PC-3 (cell line): Measurements from ENCODE around the gene DVL1. TPM values are rescaled to one million over a fixed set of nuclear protein-coding genes. Genes with fewer than 3 reads are reported as not detected.

Experiments
- ATAC-seq: fragments of 200-7000 bp; cut with Tn5 transposase; 2 replicates; pipeline ENCODE4 v1.9.1; 2020; ENCODE audit warnings: mild to moderate bottlenecking, moderate library complexity
- BruUV-seq: library from RNA; stranded (reverse); fragments of 400-500 nt; replicated peaks from 2 replicates; lab custom pipeline; 2021; lab: Mats Ljungman, UMichigan
- CTCF ChIA-PET: fragments of 300-600 bp; sonication (Branson Sonifier 250); formaldehyde crosslinking; loops from one replicate; lab custom pipeline; 2022; ENCODE audit warnings: antibody characterized with exemption; lab: Charles Lee
- POLR2A ChIA-PET: fragments of 300-600 bp; sonication (Branson Sonifier 250); formaldehyde crosslinking; loops from one replicate; lab custom pipeline; 2022; ENCODE audit warnings: antibody characterized with exemption; ENCODE audit not compliant: unreplicated experiment; lab: Charles Lee
- DNase-seq: peaks from one replicate; pipeline ENCODE4 v3.0.0-alpha.2; 2015
- H2AFZ ChIP-seq: fragments of 300-600 bp; sonication (generic); 2 replicates; pipeline ENCODE4 v1.6.0; 2016; ENCODE audit warnings: antibody characterized with exemption, low read length
- H3F3A ChIP-seq: fragments of 300-600 bp; sonication (generic); one replicate; pipeline ENCODE4 v1.6.0; 2017; ENCODE audit warnings: antibody characterized with exemption, low read length, control low read depth, mild to moderate bottlenecking; ENCODE audit not compliant: unreplicated experiment
- H3K27ac ChIP-seq: fragments of 300-600 bp; sonication (generic); 2 replicates; pipeline ENCODE4 v1.5.1; 2016; ENCODE audit warnings: mild to moderate bottlenecking, low read length
- H3K27me3 ChIP-seq: fragments of 300-600 bp; sonication (generic); 2 replicates; pipeline ENCODE4 v1.6.1; 2016; ENCODE audit warnings: low read length, mixed read lengths
- H3K36me3 ChIP-seq: fragments of 300-600 bp; sonication (generic); 2 replicates; pipeline ENCODE4 v1.6.1; 2016; ENCODE audit warnings: low read depth, mixed run types, low read length, mixed read lengths
- H3K4me1 ChIP-seq: fragments of 300-600 bp; sonication (generic); 2 replicates; pipeline ENCODE4 v1.5.1; 2016; ENCODE audit warnings: low read length; ENCODE audit not compliant: insufficient read depth
- H3K4me2 ChIP-seq: fragments of 300-600 bp; sonication (generic); 2 replicates; pipeline ENCODE4 v1.6.0; 2016; ENCODE audit warnings: low read length
- H3K4me3 ChIP-seq: fragments of 300-600 bp; sonication (generic); 2 replicates; pipeline ENCODE4 v1.5.1; 2016; ENCODE audit warnings: mild to moderate bottlenecking, low read length, mixed read lengths
- H3K79me2 ChIP-seq: fragments of 300-600 bp; sonication (generic); 2 replicates; pipeline ENCODE4 v1.6.1; 2017; ENCODE audit warnings: low read length, mixed read lengths
- H3K9ac ChIP-seq: fragments of 300-600 bp; sonication (generic); 2 replicates; pipeline ENCODE4 v1.6.0; 2016; ENCODE audit warnings: mild to moderate bottlenecking, low read length
- H3K9me2 ChIP-seq: fragments of 300-600 bp; sonication (generic); replicated peaks from 2 replicates; pipeline ENCODE4 v1.6.1; 2016; ENCODE audit warnings: mixed run types, low read length, mixed read lengths
- H3K9me3 ChIP-seq: fragments of 300-600 bp; sonication (generic); 2 replicates; pipeline ENCODE4 v1.6.1; 2016; ENCODE audit warnings: low read length, mixed read lengths
- H4K20me1 ChIP-seq: fragments of 300-600 bp; sonication (generic); 2 replicates; pipeline ENCODE4 v1.6.1; 2016; ENCODE audit warnings: low read length, mixed read lengths
- CTCF ChIP-seq: fragments of 300-600 bp; sonication (generic); conservative IDR thresholded peaks from 2 replicates; pipeline ENCODE4 v1.5.1; 2017; ENCODE audit warnings: antibody characterized with exemption, low read depth, mild to moderate bottlenecking, low read length
- EZH2 ChIP-seq: fragments of 300-600 bp; sonication (generic); IDR thresholded peaks from one replicate; pipeline ENCODE4 v1.6.1; 2017; ENCODE audit warnings: antibody characterized with exemption, mild to moderate bottlenecking, low read length; ENCODE audit not compliant: unreplicated experiment
- EZH2phosphoT487 ChIP-seq: fragments of 300-600 bp; sonication (generic); IDR thresholded peaks from 2 replicates; pipeline ENCODE4 v1.6.1; 2018; ENCODE audit warnings: mild to moderate bottlenecking, antibody characterized with exemption, low read length, borderline replicate concordance
- intact Hi-C: fragments of 100-400 bp; cut with micrococcal nuclease; formaldehyde crosslinking; loops from 2 replicates; pipeline ENCODE4 v1.9.0; 2023
- total RNA-seq: library from RNA; depleted of rRNA; stranded (reverse); fragments of >200 nt; gene quantifications from 2 replicates; pipeline ENCODE4 v1.2.3, GENCODE V29; 2014

Gene DVL1
- total RNA-seq, 1 experiment from 2014 or later = 626 TPM

- no peak for TF ChIP-seq CTCF
- no peak for TF ChIP-seq EZH2phosphoT487
- TF ChIP-seq EZH2 = no peak
- Histone ChIP-seq H3K9me3 (no peaks in the 10 kb centered on the region), H3K79me2 (peaks cover 82% of the 10 kb centered on the region), H2AFZ (no peak overlapping the region), H3K4me1 (peaks cover 40% of the 10 kb centered on the region), H3F3A (peaks cover 9% of the 10 kb centered on the region), H3K9ac (no peak overlapping the region), H4K20me1 (peaks cover 29% of the 10 kb centered on the region), H3K36me3 (peaks cover 33% of the 10 kb centered on the region), H3K4me2 (no peak overlapping the region), H3K27me3 (no peaks in the 10 kb centered on the region), H3K4me3 (no peak overlapping the region), H3K9me2 (no peaks in the 10 kb centered on the region), H3K27ac (peak overlapping the region; percentile 60)
- no TSS peak for BruUV-seq
- intact Hi-C loops = loop anchor here (1.0 kb wide), 1 partner anchor 25 kb away; no protein-coding TSS in a partner anchor
- DNase-seq = no peak
- ChIA-PET POLR2A (interaction anchor here (0.6 kb wide), 1 partner anchor 9 kb away, joined by 3 read pairs; no protein-coding TSS in a partner anchor), CTCF (interaction anchor here (0.6 kb wide), 1 partner anchor 19 kb away, joined by 3 read pairs; no protein-coding TSS in a partner anchor)
- no peak for ATAC-seq
These were observed 30.2 kb downstream of the DVL1 start for GRCh38 chr1:1318777-1319645.

- ATAC-seq = peak; percentile 92
These were observed 31.0 kb downstream of the DVL1 start for GRCh38 chr1:1318131-1318652.

More at GRCh38 chr1:1318131-1318652, 31.0 kb downstream of the DVL1 start:
- no peak overlapping the region for H3K4me3 ChIP-seq
- no peak overlapping the region for H3K9ac ChIP-seq
- peak overlapping the region; percentile 68 for H3K4me2 ChIP-seq
- H3K9me3 ChIP-seq = no peaks in the 10 kb centered on the region
- no peaks in the 10 kb centered on the region for H3K27me3 ChIP-seq
- ChIA-PET CTCF (interaction anchor here (0.6 kb wide), 1 partner anchor 20 kb away, joined by 3 read pairs; no protein-coding TSS in a partner anchor), POLR2A (interaction anchor here (0.6 kb wide), 1 partner anchor 9 kb away, joined by 3 read pairs; no protein-coding TSS in a partner anchor)
- intact Hi-C loops = loop anchor here (1.0 kb wide), 1 partner anchor 26 kb away; no protein-coding TSS in a partner anchor
- H4K20me1 ChIP-seq = peaks cover 25% of the 10 kb centered on the region
- peaks cover 41% of the 10 kb centered on the region for H3K36me3 ChIP-seq
- peak overlapping the region; percentile 60 for H3K27ac ChIP-seq
- TF ChIP-seq EZH2phosphoT487 (no peak), EZH2 (no peak), CTCF (no peak)
- peaks cover 78% of the 10 kb centered on the region for H3K79me2 ChIP-seq
- peak; percentile 99 for DNase-seq
- no peak overlapping the region for H2AFZ ChIP-seq
- peaks cover 35% of the 10 kb centered on the region for H3K4me1 ChIP-seq
- TSS peak; percentile 9 for BruUV-seq
- no peaks in the 10 kb centered on the region for H3K9me2 ChIP-seq
- H3F3A ChIP-seq = peaks cover 9% of the 10 kb centered on the region
